GM23248 (cell line): ENCODE results near the gene UBTD2.

Experiments used
- EZH2 ChIP-seq: fragments of 200-600 bp; sonication (generic); IDR thresholded peaks from 2 replicates; pipeline ENCODE4 v1.6.1; 2018; ENCODE audit warnings: antibody characterized with exemption, mild to moderate bottlenecking; ENCODE audit not compliant: insufficient read depth, poor library complexity, severe bottlenecking
- EZH2phosphoT487 ChIP-seq: fragments of 200-600 bp; sonication (generic); IDR thresholded peaks from 2 replicates; pipeline ENCODE4 v1.6.1; 2018; ENCODE audit warnings: antibody characterized with exemption, moderate library complexity, mild to moderate bottlenecking, low read depth; ENCODE audit not compliant: insufficient read depth

DNA sequence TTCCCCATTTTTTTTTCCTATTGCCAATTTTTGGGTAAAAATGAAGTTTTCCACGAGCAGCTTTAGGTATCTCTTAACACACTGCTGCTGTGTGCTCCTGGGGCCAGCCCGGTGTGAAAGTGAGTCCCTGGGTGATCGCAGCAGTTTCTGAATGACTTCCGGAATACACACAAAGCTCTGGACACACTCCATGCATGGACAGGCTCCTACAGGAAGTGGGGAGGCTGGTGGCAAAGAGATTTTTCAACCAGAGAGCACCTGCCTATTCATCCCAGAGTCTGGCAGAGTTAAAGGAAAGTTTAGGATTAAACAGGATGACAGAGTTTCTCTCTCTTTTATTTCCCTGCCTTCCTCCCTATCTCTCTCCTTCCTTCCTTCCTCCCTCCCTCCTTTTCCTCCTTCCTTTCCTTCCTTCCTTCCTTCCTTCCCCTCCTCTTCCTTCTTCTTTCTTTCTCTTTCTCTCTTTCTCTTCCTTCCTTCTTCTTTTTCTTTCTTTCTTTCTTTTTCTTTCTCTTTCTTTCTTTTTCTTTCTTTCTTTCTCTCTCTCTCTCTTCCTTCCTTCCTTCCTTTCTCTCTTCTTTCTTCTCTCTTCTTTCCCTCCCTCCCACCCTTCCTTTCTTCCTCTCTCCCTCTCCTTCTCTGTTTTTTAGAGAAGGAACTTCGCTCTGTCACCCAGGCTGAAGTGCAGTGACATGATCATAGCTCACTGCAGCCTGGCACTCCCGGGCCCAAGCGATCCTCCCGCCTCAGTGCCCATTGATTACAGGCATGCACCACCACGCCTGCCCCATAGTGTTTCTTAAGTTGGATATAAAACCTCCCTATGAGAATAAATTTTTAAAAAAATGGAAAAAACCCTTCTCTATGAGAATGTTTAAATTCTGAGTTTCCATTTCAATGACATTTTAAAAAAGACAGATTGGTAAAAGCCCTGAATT lies 38.7 kb upstream of the UBTD2 start:
- TF ChIP-seq EZH2: no peak
- no peak for TF ChIP-seq EZH2phosphoT487
